H9 (cell line): Measurements from ENCODE around the gene OSBP2. TPM values are rescaled to one million over a fixed set of nuclear protein-coding genes. Genes with fewer than 3 reads are reported as not detected.

Experiments
- DNase-seq: peaks from one replicate; pipeline ENCODE4 v3.0.0-alpha.2; 2017
- H2AFZ ChIP-seq: one replicate; pipeline ENCODE4 v1.6.1; 2013; ENCODE audit warnings: mild to moderate bottlenecking, low read length, control low read depth, moderate library complexity
- H2AK5ac ChIP-seq: 2 replicates; pipeline ENCODE4 v1.6.1; 2013; ENCODE audit warnings: low read length, control low read depth, mixed read lengths; ENCODE audit not compliant: insufficient read length
- H2BK120ac ChIP-seq: one replicate; pipeline ENCODE4 v1.6.1; 2013; ENCODE audit warnings: low read depth, mild to moderate bottlenecking, low read length, control low read depth, inconsistent platforms; ENCODE audit not compliant: poor library complexity, severe bottlenecking
- H2BK12ac ChIP-seq: 2 replicates; pipeline ENCODE4 v1.6.1; 2013; ENCODE audit warnings: low read length, control low read depth, mixed read lengths, low read depth; ENCODE audit not compliant: insufficient read length
- H2BK15ac ChIP-seq: 2 replicates; pipeline ENCODE4 v1.6.1; 2013; ENCODE audit warnings: low read depth, low read length, control low read depth
- H2BK20ac ChIP-seq: one replicate; pipeline ENCODE4 v1.6.1; 2013; ENCODE audit warnings: low read depth, mild to moderate bottlenecking, low read length, control low read depth, inconsistent platforms; ENCODE audit not compliant: poor library complexity, severe bottlenecking
- H2BK5ac ChIP-seq: 2 replicates; pipeline ENCODE4 v1.6.1; 2013; ENCODE audit warnings: low read length, control low read depth, mixed read lengths; ENCODE audit not compliant: insufficient read length
- H3K14ac ChIP-seq: 2 replicates; pipeline ENCODE4 v1.6.1; 2013; ENCODE audit warnings: low read length, control low read depth; ENCODE audit not compliant: insufficient read depth
- H3K18ac ChIP-seq: 2 replicates; pipeline ENCODE4 v1.6.1; 2013; ENCODE audit warnings: low read depth, mild to moderate bottlenecking, mixed read lengths, low read length, control low read depth; ENCODE audit not compliant: insufficient read length
- H3K23ac ChIP-seq: 2 replicates; pipeline ENCODE4 v1.6.1; 2013; ENCODE audit warnings: low read length, control low read depth, mixed read lengths, low read depth; ENCODE audit not compliant: insufficient read length
- H3K23me2 ChIP-seq: 2 replicates; pipeline ENCODE4 v1.6.1; 2013; ENCODE audit warnings: low read depth, mild to moderate bottlenecking, mixed read lengths, low read length, control low read depth; ENCODE audit not compliant: insufficient read length, poor library complexity, severe bottlenecking
- H3K27ac ChIP-seq: 2 replicates; pipeline ENCODE4 v1.5.1; 2013; ENCODE audit warnings: low read length, control low read depth, mixed read lengths, low read depth; ENCODE audit not compliant: insufficient read length
- H3K27me3 ChIP-seq: 2 replicates; pipeline ENCODE4 v1.6.1; 2013; ENCODE audit warnings: low read length, control low read depth, inconsistent platforms; ENCODE audit not compliant: insufficient read depth
- H3K4ac ChIP-seq: 2 replicates; pipeline ENCODE4 v1.6.1; 2013; ENCODE audit warnings: low read depth, mild to moderate bottlenecking, control low read depth, inconsistent platforms, low read length, moderate library complexity
- H3K4me1 ChIP-seq: 2 replicates; pipeline ENCODE4 v1.6.1; 2013; ENCODE audit warnings: low read length, control low read depth, inconsistent platforms; ENCODE audit not compliant: insufficient read depth
- H3K4me2 ChIP-seq: 2 replicates; pipeline ENCODE4 v1.6.1; 2013; ENCODE audit warnings: low read length, control low read depth, mixed read lengths; ENCODE audit not compliant: insufficient read length, insufficient read depth
- H3K56ac ChIP-seq: 2 replicates; pipeline ENCODE4 v1.6.1; 2013; ENCODE audit warnings: low read depth, mild to moderate bottlenecking, mixed read lengths, low read length, control low read depth; ENCODE audit not compliant: insufficient read length
- H3K79me1 ChIP-seq: 2 replicates; pipeline ENCODE4 v1.6.1; 2013; ENCODE audit warnings: low read depth, mild to moderate bottlenecking, moderate library complexity, low read length, control low read depth, inconsistent platforms; ENCODE audit not compliant: insufficient read depth, poor library complexity, severe bottlenecking
- H3K79me2 ChIP-seq: 2 replicates; pipeline ENCODE4 v1.6.1; 2013; ENCODE audit warnings: low read length, control low read depth, inconsistent platforms; ENCODE audit not compliant: insufficient read depth
- H3K9ac ChIP-seq: 2 replicates; pipeline ENCODE4 v1.6.1; 2013; ENCODE audit warnings: low read length, control low read depth, mixed read lengths; ENCODE audit not compliant: insufficient read length; ENCODE audit errors: extremely low read depth
- H3K9me3 ChIP-seq: one replicate; pipeline ENCODE4 v1.6.1; 2013; ENCODE audit warnings: low read depth, low read length, inconsistent platforms; ENCODE audit not compliant: control insufficient read depth
- H3T11ph ChIP-seq: one replicate; pipeline ENCODE4 v1.6.1; 2013; ENCODE audit warnings: mild to moderate bottlenecking, low read length, control low read depth, inconsistent platforms
- H4K20me1 ChIP-seq: one replicate; pipeline ENCODE4 v1.6.1; 2013; ENCODE audit not compliant: control insufficient read depth, insufficient read length, insufficient read depth
- H4K5ac ChIP-seq: 2 replicates; pipeline ENCODE4 v1.6.1; 2013; ENCODE audit warnings: low read depth, mild to moderate bottlenecking, mixed read lengths, low read length, control low read depth; ENCODE audit not compliant: insufficient read length
- H4K8ac ChIP-seq: replicated peaks from 2 replicates; pipeline ENCODE4 v1.6.1; 2013; ENCODE audit warnings: low read length, control low read depth, mixed read lengths, low read depth; ENCODE audit not compliant: insufficient read length
- H4K91ac ChIP-seq: 2 replicates; pipeline ENCODE4 v1.6.1; 2013; ENCODE audit warnings: low read depth, mild to moderate bottlenecking, moderate library complexity, mixed read lengths, low read length, control low read depth; ENCODE audit not compliant: insufficient read length
- H3K27ac Mint-ChIP-seq, 3 experiments: 2 replicates in 2 of 3; 3 replicates in 1 of 3; pipeline ENCODE4 v1.8.0; 2020 to 2021; ENCODE audit warnings: mixed read lengths in 3 of 3, mild to moderate bottlenecking in 1 of 3, moderate library complexity in 1 of 3
- H3K27me3 Mint-ChIP-seq: 2 replicates; pipeline ENCODE4 v1.8.0; 2021; ENCODE audit warnings: low read depth, mild to moderate bottlenecking, moderate library complexity, mixed read lengths
- H3K36me3 Mint-ChIP-seq, 3 experiments: 2 replicates in 2 of 3; 3 replicates in 1 of 3; pipeline ENCODE4 v1.8.0; 2020 to 2021; ENCODE audit warnings: low read depth in 3 of 3, mixed read lengths in 3 of 3; ENCODE audit not compliant: insufficient read depth in 1 of 3
- H3K4me1 Mint-ChIP-seq, 2 experiments: 2 replicates each; pipeline ENCODE4 v1.8.0; 2020; ENCODE audit warnings: mixed read lengths in 2 of 2
- H3K4me3 Mint-ChIP-seq, 2 experiments: 2 replicates in 1 of 2; 3 replicates in 1 of 2; pipeline ENCODE4 v1.8.0; 2020 to 2021; ENCODE audit warnings: mild to moderate bottlenecking in 2 of 2, mixed read lengths in 2 of 2, moderate library complexity in 1 of 2
- H3K9me3 Mint-ChIP-seq, 2 experiments: 2 replicates in 1 of 2; 3 replicates in 1 of 2; pipeline ENCODE4 v1.8.0; 2020; ENCODE audit warnings: mild to moderate bottlenecking in 2 of 2, mixed read lengths in 2 of 2, moderate library complexity in 1 of 2
- WGBS: extraction: QIAGEN DNeasy Blood & Tissue Kit; methylation state at CpG from one replicate; pipeline ENCODE4 v1.1.7; 2013; ENCODE audit warnings: missing lambda C conversion rate, low lambda C conversion rate, mixed read lengths; ENCODE audit not compliant: insufficient read length; ENCODE audit errors: extremely low coverage; 5-methylcytosine and 5-hydroxymethylcytosine counted together
- total RNA-seq: library from RNA; stranded (reverse); gene quantifications from 2 replicates; pipeline ENCODE4 v1.2.1, GENCODE V29; 2021
- TF ChIP-seq, protein P1 (sequence below): fragments of 200-600 bp; sonication (generic); conservative IDR thresholded peaks from 3 replicates; pipeline ENCODE4 v1.8.0; 2021; ENCODE audit warnings: antibody characterized with exemption, mild to moderate bottlenecking

Gene OSBP2
- total RNA-seq, 1 experiment from 2014 or later = 3.4 TPM

DNA sequence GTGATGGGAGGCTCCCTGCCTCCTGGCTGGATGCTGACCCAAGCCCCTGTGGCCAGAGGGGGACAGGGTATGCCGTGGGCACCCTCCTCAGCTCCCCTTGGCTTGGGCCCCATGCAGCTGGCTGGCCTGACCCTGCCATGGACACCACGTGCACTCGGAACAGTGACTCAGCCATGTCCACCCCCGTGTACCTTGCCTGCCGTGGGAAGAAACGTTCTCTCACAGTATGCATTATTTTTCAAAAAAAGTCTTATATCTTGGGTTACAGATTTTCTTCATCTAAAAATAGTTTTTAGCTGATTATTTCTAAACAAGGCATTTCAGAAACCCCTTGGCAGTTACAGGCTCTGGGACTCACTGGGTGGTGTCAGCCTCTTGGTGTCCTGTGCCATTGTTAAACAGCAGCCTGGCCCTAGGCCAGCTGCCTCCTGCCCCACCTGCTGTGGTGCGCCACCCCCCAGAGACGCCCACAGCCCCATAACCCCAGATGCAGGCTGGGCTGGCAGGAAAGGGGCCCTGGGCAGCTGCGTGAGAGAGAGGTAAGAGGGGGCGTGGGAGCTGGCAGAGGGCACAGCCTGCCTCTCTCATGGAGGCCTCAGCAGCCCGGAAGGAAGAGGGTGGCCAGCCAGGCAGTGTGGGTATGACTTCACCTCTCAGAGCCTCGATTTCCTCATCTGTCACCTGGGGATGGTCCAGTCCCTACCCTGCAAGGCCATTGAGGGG is 174.2 kb downstream of the OSBP2 start:
- TF ChIP-seq, protein P1, sequence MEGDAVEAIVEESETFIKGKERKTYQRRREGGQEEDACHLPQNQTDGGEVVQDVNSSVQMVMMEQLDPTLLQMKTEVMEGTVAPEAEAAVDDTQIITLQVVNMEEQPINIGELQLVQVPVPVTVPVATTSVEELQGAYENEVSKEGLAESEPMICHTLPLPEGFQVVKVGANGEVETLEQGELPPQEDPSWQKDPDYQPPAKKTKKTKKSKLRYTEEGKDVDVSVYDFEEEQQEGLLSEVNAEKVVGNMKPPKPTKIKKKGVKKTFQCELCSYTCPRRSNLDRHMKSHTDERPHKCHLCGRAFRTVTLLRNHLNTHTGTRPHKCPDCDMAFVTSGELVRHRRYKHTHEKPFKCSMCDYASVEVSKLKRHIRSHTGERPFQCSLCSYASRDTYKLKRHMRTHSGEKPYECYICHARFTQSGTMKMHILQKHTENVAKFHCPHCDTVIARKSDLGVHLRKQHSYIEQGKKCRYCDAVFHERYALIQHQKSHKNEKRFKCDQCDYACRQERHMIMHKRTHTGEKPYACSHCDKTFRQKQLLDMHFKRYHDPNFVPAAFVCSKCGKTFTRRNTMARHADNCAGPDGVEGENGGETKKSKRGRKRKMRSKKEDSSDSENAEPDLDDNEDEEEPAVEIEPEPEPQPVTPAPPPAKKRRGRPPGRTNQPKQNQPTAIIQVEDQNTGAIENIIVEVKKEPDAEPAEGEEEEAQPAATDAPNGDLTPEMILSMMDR = no peak
- Histone ChIP-seq H2BK120ac (no peak overlapping the region), H2AFZ (no peak overlapping the region), H3K18ac (no peak overlapping the region), H3K9me3 (no peaks in the 10 kb centered on the region), H2BK20ac (no peak overlapping the region), H3K79me1 (no peaks in the 10 kb centered on the region), H3K14ac (peak overlapping the region; percentile 44; the same call in 1 of the 2 replicates), H3K4me1 (no peaks in the 10 kb centered on the region), H2BK15ac (no peak overlapping the region), H3K4me2 (no peak overlapping the region), H4K8ac (no peak overlapping the region), H3K56ac (no peak overlapping the region), H3K23ac (no peak overlapping the region), H3K4ac (no peak overlapping the region), H3T11ph (no peak overlapping the region), H3K79me2 (no peaks in the 10 kb centered on the region), H3K9ac (no peak overlapping the region), H2BK5ac (no peak overlapping the region), H4K20me1 (no peaks in the 10 kb centered on the region), H3K27ac (no peak overlapping the region), H4K5ac (no peak overlapping the region), H3K23me2 (no peaks in the 10 kb centered on the region), H3K27me3 (no peaks in the 10 kb centered on the region), H4K91ac (no peak overlapping the region), H2BK12ac (no peak overlapping the region), H2AK5ac (no peak overlapping the region)
- H3K27ac Mint-ChIP-seq = no peak overlapping the region
- H3K36me3 Mint-ChIP-seq = no peaks in the 10 kb centered on the region; a peak in 2 of 7 replicates
- H3K4me3 Mint-ChIP-seq = no peak overlapping the region; a peak in 1 of 5 replicates
- WGBS = no CpG with 5 or more reads among the region's 12 CpGs
- 0 out of 4 replicates have a peak, but pooled peaks cover 0 to 3% of the 10 kb centered on the region in 2 experiments for H3K4me1 Mint-ChIP-seq
- DNase-seq = no peak
- H3K27me3 Mint-ChIP-seq = no peaks in the 10 kb centered on the region
- H3K9me3 Mint-ChIP-seq = no peaks in the 10 kb centered on the region
